Stimulated activated CD8-positive, alpha-beta memory T cell treated with anti-CD3 and anti-CD28 coated beads, Interleukin-2, amount 100 ng/mL, for 1 hour (primary cell): ENCODE measurements around the gene POU3F2.
A peak's percentile ranks its signal among the peaks of the same experiment; 100 is the strongest.

Source experiments
- DNase-seq, 2 donors: peaks; one replicate each; pipeline ENCODE4 v3.0.0-alpha.2; 2020; ENCODE audit warnings: low read depth in 2 of 2

Gene POU3F2

DNA sequence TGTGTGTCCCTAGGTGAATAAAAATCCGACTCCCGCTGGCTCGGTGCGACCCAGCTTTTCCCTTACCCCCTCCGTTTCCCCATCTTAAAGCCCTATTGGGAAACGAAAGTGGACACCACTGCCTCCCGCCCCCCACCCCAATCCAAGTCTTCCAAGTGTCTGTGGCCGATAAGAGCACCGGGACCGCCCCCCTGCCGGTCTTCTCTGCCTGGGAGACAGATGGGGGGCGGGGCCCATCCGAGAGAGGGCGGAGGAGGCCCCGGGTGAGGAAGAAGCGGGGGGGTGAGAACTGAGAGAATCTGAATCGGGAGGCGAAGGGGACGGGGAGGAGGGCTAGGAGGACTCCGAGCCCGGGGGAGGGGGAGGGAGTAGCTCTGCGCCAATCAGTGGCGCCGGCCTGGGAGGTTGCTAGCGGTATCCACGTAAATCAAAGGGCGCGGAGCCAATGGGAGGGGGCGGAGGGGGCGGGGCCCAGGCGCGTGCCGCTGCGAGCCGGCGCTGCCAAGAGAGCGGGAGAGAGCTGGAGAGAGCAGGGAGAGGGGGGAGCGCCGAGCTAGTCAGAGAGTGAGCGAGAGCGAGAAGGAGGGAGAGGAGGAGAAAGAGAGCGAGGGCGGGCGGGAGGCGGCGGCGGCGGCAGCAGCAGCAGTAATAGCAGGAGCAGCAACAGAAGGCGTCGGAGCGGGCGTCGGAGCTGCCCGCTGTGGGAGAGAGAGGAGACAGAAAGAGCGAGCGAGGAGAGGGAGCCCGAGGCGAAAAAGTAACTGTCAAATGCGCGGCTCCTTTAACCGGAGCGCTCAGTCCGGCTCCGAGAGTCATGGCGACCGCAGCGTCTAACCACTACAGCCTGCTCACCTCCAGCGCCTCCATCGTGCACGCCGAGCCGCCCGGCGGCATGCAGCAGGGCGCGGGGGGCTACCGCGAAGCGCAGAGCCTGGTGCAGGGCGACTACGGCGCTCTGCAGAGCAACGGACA, at the start of gene POU3F2:
Gene POU3F2, plus strand, starts transcription at position 515 of the 972 bp plus-strand sequence. Its CDS starts 300 bp downstream, at position 815.
- DNase-seq: peak in 1 of 2 donors; percentile 31

DNA sequence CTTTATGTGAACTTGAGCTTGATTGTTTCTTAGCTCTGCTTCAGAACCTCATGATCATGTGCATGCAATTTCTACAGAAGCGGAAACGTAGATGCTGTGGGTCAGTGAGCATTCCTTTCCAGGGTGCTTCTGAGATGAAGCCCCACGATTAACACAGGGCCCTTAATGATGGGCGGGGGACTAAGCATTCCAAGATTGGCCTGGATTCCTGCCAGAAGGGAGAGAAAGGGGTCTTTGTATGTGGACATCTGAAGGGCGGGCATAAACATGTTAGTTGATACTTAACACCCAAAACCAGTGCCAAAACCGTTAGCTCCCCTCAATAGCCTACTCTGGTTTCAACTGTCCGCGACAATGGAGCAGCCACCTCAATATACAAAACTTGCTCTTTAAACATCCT, 46.9 kb upstream of the POU3F2 start:
- DNase-seq: no peak

DNA sequence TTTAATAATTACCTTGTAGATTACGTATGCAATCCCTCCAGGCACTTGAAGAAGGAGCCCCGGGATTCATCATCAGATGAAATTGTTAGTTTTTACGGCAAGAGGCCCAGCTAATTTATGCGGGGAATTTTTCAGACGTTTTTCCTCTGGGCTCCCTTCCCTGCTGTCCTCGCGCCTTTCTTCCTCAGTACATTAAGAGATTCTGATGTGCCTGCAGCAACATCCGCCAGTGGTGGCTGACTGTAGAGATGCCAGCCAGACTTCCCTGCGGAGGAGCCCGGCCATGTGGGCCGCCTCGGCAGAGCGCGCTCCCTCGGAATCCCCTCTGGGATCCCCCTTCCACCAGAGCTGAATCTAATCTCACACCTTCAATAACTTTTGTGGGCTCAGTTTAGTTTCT, 46.4 kb upstream of the POU3F2 start:
- no peak for DNase-seq

DNA sequence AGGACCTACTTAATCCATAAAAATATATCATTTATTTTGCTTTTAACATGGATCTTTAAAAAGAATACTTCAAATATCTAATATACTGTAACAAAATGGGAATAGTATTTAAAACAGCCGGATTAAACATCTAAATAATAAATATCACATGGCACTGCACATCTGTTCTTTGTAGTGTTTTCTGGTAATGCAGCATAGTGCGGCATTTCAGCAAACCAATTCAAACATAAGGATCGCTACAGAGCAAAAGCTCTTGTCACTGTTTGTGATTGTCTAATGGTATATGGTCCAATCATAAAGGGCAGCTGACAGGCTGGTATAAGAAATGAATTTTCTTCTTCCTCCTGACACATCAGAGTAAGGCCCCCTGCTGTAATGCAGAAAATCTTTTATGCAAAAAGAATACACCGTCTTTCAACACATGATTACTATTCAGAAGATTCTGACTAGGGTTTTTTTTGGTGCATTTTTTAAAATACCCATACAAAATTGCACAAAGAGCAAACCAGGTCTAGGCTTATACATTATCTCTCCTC, 40.0 kb upstream of the POU3F2 start:
- DNase-seq: no peak

DNA sequence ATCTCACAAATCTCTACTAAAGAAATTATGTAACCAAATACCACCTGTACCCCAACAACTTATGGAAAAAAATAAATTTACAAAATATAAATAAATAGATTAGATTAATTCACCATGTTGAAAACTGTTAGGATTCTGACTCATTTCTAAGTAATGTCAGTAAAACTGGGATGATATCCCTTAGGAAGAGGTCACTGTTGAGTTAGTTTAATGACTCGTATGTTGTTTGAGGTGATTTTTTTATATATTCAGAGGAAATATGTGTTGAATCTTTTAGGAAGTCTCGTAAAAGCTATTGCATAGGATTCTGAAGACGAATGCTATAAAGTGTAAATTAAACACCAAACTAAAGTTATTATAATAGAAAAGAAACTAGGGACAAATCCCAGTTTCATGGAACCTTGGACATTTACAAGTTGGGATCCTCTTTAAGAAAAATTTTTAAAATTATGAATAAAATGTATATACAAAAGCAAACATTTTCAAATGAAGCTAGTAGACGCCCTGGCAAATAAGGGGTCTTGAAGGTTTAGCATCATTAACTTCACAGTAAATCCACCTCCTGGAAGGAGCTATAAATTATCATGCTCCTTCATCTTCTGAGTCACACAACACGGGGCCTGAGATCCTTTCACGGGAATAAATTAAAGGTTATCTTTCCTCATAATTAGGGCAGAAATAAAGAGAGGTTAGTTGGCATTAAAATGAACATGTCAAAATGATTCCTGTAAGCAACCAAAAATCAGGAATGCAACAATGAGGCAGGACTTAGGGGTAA, 37.0 kb upstream of the POU3F2 start:
- no peak for DNase-seq

DNA sequence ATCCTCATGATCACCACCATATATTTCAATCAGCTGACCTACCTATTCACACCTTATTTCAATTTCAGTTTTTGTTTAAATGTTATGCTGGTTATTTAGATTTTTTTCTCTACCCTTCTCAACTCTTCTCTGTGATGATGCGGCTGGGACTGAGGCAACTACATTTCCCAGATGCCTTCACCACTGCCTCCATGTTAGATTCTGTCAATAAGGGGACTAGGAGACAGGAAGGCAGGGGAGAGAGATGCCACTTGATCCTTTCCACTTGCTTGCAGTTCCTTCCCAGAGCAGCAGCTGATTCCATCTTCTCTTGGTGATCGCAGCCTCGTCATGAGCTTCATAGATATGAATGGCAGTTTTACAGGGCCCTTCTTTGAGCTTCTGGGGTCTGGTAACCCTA, 33.5 kb upstream of the POU3F2 start:
- no peak for DNase-seq

DNA sequence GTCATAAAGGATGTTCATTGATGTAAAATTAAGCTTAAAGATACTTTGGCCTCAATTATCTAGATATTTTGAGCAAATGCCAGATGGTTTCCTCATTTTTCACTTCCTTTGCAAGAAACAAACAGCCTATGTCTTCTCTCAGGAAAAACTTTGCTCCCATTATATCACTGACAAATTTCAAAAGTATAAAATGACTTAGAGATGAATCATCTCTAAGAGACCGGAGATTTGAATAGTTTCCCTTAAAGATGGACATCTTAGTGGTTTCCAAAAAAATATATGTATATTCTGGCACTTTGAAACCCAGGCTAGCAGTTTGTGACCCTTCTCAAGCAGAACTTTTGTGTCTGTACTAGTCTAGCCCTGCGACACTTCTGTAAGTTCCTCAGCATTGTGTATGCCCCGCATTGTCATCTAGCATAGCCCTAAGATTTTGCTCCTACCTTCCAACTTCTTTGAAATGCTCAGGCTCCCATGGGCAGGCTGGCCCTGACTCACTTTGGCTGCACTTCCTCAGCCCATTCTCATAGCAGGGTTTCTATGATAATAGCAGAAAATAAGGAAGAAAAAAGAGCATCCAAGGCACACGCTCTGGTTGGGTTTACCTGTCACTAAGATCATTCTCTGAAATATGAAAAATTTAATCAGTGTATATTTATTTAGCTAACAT, 25.7 kb upstream of the POU3F2 start:
- no peak for DNase-seq

DNA sequence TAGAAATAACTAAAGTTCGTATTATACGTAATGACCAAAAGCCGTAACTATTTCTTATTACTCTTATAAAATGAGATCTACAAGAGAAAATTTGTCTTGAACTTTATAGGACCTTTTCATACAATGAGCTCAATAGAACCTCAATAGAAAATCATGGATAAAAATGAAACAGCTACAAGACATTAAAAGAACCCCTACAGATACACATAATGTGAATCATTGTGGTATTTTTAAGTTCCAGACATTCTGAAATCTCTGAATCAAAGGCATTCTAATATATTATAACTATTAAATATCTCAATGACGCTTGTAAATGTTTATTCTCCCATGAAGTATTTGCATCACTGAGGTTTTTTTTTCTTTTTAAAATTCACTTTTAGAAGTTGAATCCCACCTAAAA, 22.2 kb upstream of the POU3F2 start:
- no peak for DNase-seq

DNA sequence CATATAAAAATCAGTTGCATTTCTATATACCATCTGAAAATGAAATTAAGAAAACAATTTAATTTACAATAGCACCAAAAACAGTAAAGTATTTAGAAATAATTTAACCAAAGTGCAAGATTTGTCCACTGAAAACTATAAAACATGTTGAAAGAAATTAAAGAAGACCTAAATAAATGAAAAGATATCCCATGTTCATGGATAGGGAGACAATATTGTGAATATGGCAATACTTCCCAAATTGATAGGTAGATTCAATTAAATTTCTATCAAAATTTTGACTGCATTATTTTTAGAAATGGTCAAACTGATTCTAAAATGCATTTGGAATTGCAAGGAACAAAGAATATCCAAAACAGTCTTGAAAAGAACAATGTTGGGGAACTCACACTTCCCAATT, 17.6 kb upstream of the POU3F2 start:
- DNase-seq: no peak

DNA sequence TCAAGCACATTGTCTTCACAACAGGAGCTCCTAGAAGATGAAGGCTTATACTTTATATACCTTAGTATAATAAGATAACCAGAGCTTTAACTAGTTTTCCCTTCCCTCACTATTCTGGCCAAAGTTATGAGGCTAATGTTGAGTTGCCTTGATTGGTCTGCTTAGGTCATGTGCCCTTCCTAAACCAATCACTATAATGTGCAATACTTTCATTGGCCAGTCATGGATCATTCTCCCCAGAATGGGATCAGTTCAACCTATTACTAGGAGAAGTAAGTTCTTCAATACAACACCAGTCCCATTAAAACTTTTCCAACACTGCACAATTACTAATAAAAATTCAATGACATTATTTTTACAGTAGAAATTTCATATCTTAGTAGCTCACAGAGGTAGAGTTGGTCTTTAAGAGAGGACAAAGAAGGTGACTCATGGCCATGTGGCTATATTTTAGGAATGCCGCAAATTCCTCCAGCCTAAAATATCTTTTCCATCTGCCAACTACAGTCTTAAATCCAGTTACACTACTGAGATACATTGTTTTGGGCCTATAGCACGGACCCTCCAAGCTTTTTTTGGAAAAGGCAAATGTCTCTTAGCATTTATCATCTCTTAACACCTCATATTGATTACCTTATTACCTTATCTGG, 12.5 kb upstream of the POU3F2 start:
- DNase-seq: no peak

DNA sequence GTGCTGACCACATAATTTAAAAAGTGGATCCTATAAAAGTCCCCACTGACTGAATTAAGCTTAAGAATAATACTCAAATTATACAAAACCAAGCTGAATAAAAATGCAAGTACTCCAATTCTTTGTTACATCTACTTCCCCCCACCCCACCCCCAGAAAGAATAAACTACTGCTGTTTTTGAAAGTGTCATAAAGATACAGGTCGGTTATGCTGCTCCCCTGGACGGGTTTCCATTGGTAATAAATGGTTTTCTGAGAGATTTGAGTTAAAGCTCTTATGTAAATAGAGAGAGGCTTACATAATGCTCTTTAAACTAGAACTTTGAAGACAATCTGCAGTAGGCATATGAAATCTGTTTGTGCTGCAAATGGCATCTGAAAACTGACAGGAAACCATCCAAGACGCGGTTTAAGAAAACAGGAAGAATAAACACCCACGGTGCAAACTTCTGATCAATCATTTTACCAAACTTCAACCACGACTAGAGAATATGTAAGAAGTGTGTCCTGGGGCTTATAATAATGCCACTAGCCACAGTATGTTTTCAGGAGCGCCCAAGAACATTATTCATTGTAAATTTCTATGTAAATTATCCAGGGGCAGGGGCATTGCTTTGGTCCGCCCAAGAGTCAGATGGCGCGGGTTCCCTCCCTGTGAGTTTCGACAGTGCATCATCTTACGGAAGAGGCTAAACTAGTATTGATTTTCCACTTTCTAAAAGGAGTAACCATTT, 10.8 kb upstream of the POU3F2 start:
- DNase-seq: no peak

DNA sequence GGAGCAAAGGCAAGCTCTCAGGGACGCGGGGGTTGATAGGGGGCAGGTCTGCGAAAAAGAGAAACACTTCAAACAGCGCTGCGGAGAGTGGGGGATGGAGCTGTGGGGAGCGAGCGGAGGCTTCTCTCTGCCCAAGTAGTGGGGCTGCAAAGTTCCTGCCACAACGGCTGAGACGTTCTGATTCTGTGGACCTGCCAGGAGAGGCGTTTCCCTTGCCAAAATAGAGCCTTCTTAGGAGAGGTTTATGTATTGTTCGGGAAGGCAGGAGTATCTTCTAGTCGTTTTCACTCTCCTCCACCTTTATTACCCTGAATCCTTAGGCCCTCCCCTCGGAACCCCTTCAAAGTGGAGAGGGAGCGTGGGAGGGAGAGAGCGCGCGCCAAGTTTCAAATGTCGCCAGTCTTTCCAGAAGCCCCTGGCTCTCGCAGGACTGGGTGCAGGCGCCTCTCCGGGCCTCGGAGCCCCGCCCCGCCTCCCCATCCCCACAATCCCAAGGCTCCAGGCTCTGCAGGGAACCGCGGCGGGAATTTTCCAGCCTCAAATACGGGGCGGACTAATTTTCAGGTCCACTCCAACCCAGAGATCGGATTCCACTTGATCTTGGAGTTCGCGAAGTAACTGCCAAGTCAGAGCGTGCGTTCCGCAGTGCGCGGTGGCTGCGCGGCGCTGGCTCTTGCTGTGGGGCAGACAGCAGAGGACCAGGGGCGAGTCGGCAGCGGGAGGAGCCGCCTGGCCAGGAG, 10.0 kb upstream of the POU3F2 start:
- no peak for DNase-seq

DNA sequence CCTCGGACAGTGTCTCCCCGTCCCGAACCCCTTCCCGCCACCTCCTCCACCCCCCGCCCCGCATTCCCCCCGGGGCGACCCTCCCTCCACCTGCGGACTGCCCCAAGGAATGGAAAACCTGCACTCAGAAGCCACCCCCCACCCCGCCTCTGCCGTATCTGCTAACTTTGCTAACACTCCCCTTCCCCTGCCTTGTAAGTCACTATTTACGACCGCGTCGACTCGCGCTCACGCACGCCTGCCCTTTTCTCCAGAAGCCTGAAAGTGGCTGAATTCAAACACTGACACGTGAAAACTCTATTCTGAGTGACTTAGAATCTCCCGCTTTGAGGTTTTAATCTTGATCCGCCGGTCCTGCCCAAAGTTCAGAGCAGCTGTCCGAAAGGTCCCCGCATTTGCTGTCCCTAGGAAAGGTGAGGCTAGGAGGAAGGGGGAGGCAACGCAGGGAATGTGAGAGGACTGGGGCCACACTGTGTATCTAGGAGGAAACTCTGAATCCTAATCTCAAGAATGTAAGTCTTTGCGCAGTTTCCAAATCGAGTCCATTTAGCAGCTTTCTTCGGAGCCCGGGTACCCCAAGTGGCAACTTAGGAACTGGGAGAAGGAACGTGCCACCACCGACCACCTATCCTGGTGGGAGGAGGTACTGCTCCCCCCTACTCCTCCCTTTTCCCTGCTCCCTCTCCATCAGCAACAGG, 9.3 kb upstream of the POU3F2 start:
- no peak for DNase-seq

DNA sequence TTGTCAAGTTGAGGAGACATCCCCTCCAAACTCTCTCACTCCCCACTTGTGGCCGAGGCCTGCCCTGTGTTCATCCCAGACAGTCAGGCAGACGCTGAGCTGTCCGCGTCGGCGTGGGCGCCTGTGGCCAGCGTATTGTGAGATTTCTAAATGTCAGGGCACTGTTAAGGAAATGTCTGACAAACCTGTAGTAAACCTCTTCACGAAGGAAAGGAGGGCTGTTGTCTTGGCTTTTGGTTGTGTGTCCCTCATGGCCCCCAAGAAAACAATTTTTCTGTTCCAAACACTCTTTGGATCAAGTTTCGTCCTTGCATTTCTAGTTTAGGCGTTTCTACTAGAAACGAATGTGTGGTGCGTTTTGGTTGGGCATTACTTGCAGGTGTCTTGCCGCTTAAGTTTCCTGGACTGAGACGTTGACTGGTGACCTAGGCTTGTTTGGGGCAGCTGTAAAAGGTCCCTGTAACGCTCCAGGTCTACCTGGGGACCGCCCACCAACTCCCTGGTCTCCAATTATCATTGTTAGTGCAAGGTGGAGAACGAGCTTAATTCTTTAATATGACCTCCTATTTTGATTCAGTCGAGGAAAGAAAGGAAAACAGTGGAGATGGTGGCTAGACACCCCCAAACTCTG, 8.7 kb upstream of the POU3F2 start:
- DNase-seq: no peak

DNA sequence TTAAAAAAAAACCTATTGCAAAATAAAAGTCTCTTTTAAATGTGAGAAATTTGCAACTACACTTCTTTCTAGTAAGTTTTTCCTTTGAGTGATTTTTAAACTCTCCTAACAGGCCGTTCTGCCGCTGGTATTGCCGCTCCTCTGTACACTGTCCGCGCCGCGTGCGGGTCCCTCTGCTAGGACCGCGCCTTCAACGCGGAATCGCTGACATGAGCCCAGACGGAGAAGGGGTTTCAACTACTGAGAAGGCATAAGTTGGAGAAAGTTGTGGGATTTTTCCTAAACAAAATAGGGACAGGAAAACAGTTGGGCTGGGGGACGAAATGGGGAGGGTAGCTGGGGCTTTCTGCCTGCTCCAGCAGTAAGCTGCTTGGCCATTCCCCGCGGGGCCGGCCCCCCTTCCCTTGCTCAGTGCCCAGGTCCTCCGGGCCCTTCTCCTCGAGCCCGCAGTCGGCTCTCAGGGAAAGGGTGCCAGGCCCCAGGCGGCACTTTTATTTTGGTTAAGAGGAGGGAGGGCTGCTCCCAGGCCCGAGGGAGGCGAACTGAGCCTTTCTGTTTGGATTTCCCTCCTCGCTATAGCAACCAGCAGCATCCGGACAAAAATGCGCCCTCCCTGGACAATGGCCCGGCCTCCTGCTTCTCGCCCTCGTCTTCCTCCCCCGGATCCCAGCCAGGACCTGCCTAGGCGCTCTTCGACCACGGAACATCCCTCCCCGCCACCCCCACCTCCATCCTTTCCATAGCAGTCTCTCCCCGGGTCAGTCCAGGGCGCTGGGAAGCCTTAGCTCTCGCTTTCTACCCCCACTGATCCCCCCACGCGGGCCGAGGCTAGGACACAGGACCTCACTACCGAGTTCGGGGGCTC, 6.8 kb upstream of the POU3F2 start:
- no peak for DNase-seq

DNA sequence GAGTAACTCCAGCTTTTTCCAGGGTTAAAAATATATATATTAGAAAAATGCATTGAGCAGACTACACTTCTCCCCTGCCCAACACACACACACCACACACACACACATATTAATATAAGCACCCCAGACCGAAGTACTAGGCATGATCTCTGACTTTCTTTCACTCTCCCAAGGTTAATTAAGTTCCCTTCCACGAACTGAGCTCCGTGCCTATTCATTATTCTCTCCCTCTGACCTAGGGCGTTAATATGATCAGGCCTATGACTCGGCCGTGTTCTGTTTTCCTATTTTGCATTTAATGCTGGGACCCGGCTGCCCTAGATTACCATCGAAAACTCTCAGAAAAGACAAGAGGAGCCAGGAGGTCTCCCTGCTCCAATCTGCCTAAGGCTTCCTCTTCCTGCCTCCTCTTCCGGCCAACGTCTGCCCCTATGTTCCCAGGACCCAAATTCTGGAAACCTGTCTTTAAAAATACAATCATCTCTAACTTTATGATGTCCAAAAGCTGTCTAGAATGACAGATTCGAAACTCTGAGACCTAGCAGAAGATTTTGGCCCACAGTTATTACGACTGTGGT, 6.1 kb upstream of the POU3F2 start:
- DNase-seq: no peak

DNA sequence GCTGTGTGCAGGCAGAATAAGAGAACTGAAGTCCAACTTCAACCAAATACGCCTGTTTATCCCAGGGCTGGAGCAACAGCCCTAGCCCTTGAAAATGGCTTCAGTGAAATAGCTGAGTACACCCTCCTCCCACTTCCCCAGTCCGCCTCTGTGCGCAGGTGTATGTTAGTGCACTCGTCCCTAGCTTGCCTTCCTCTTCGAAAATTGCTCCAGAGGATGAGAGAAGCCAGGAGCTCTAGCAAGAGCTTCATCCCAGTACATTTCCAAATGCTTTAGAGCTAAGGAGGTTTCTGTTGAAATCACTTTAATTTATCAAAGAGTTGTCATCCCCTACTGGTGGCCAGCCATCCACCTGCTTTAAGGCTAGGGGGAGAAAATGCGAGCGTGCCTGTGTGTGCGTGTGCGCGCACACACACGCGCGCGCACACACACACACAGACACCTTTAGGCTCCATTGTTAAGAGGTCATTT, 5.4 kb upstream of the POU3F2 start:
- DNase-seq: no peak

DNA sequence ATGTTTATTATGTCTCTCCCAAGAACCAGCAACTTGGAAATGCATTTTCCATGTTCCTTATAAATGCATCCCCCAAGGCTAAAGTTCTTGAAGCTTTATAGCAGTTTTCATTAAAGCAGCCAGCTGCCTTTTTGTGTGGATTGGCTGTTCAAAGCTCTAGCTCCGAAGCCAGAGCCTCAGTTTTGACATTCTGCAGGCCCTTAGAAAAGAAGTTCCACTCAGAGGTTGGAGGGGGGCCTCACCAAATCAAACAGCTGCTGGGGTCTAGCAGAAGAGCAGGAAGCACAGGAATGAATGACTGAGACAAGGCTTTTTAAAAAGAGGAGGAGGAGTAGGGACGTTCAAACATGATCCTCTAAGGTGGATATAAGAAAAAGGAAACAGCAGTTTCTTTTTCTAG, 4.2 kb upstream of the POU3F2 start:
- no peak for DNase-seq
